IMR-90 (cell line): ENCODE measurements around the gene METTL14. TPM values are rescaled to one million over a fixed set of nuclear protein-coding genes. Genes with fewer than 3 reads are reported as not detected.

ENCODE experiments used
- ATAC-seq: fragments of 200-7000 bp; cut with Tn5 transposase; 2 replicates; pipeline ENCODE4 v1.9.1; 2020; ENCODE audit warnings: low read depth, mild to moderate bottlenecking, moderate library complexity
- BruUV-seq: library from RNA; stranded (reverse); fragments of 400-500 nt; replicated peaks from 2 replicates; lab custom pipeline; 2021; lab: Mats Ljungman, UMichigan
- CTCF ChIA-PET: fragments of 300-600 bp; formaldehyde crosslinking; extraction: SDS; loops from one replicate; lab custom pipeline; 2021; ENCODE audit warnings: antibody characterized with exemption; lab: Yijun Ruan, JAX
- POLR2A ChIA-PET: fragments of 300-600 bp; sonication (Branson Sonifier 250); formaldehyde crosslinking; loops from one replicate; lab custom pipeline; 2022; ENCODE audit warnings: antibody characterized with exemption; ENCODE audit not compliant: unreplicated experiment; lab: Charles Lee
- DNase-seq: peaks from one replicate; pipeline ENCODE4 v3.0.0; 2013
- H2AFZ ChIP-seq: replicated peaks from 2 replicates; pipeline ENCODE3; 2013; ENCODE audit warnings: low read length, mild to moderate bottlenecking; ENCODE audit not compliant: poor library complexity
- H2AK5ac ChIP-seq: 2 replicates; pipeline ENCODE4 v1.6.1; 2013; ENCODE audit warnings: low read depth, low read length, inconsistent platforms
- H2AK9ac ChIP-seq: replicated peaks from 2 replicates; pipeline ENCODE3; 2013; ENCODE audit warnings: mild to moderate bottlenecking, low read depth, low read length, moderate library complexity; ENCODE audit not compliant: poor library complexity
- H2BK120ac ChIP-seq: 2 replicates; pipeline ENCODE4 v1.6.1; 2013; ENCODE audit warnings: low read depth, low read length, inconsistent platforms
- H2BK15ac ChIP-seq: 3 replicates; pipeline ENCODE4 v1.6.1; 2013; ENCODE audit warnings: low read depth, low read length, inconsistent platforms
- H2BK20ac ChIP-seq: 2 replicates; pipeline ENCODE4 v1.6.1; 2013; ENCODE audit warnings: low read depth, mild to moderate bottlenecking, inconsistent platforms, low read length, moderate library complexity
- H2BK5ac ChIP-seq: 2 replicates; pipeline ENCODE4 v1.6.1; 2013; ENCODE audit warnings: mild to moderate bottlenecking, low read depth, low read length, inconsistent platforms; ENCODE audit not compliant: poor library complexity, severe bottlenecking
- H3K14ac ChIP-seq: replicated peaks from 2 replicates; pipeline ENCODE4 v1.6.1; 2013; ENCODE audit warnings: low read depth, low read length, inconsistent platforms
- H3K18ac ChIP-seq: 2 replicates; pipeline ENCODE4 v1.6.1; 2013; ENCODE audit warnings: low read depth, low read length, control low read depth
- H3K23ac ChIP-seq: 2 replicates; pipeline ENCODE4 v1.6.1; 2013; ENCODE audit warnings: low read depth, low read length, inconsistent platforms
- H3K27ac ChIP-seq: 2 replicates; pipeline ENCODE4 v1.5.1; 2013; ENCODE audit warnings: mild to moderate bottlenecking, control low read depth, low read length; ENCODE audit not compliant: insufficient read depth
- H3K27me3 ChIP-seq: 2 replicates; pipeline ENCODE4 v1.6.1; 2013; ENCODE audit warnings: low read length; ENCODE audit not compliant: control insufficient read depth, insufficient read depth
- H3K36me3 ChIP-seq: 2 replicates; pipeline ENCODE4 v1.6.1; 2013; ENCODE audit warnings: low read length, mixed read lengths; ENCODE audit not compliant: control insufficient read depth, insufficient read depth
- H3K4ac ChIP-seq: 2 replicates; pipeline ENCODE4 v1.6.1; 2013; ENCODE audit warnings: low read depth, low read length, inconsistent platforms
- H3K4me1 ChIP-seq: 2 replicates; pipeline ENCODE4 v1.6.1; 2013; ENCODE audit warnings: low read length, mixed read lengths; ENCODE audit not compliant: control insufficient read depth, insufficient read depth
- H3K4me2 ChIP-seq: 2 replicates; pipeline ENCODE4 v1.6.1; 2013; ENCODE audit warnings: low read depth, mild to moderate bottlenecking, control low read depth, low read length, moderate library complexity
- H3K4me3 ChIP-seq: 2 replicates; pipeline ENCODE4 v1.5.1; 2013; ENCODE audit warnings: low read depth, mild to moderate bottlenecking, control low read depth, low read length, moderate library complexity; ENCODE audit not compliant: insufficient read depth
- H3K56ac ChIP-seq: 2 replicates; pipeline ENCODE4 v1.6.1; 2013; ENCODE audit warnings: low read length, inconsistent platforms; ENCODE audit not compliant: insufficient read depth; ENCODE audit errors: extremely low read depth
- H3K79me1 ChIP-seq, 2 experiments: 2 replicates each; pipeline ENCODE4 v1.6.1; 2013; ENCODE audit warnings: low read length in 2 of 2, inconsistent platforms in 1 of 2, low read depth in 1 of 2
- H3K9ac ChIP-seq: 2 replicates; pipeline ENCODE4 v1.6.1; 2013; ENCODE audit warnings: low read depth, low read length, control low read depth
- H3K9me1 ChIP-seq: 2 replicates; pipeline ENCODE4 v1.6.1; 2013; ENCODE audit warnings: low read length, inconsistent platforms; ENCODE audit not compliant: insufficient read depth
- H3K9me3 ChIP-seq: 2 replicates; pipeline ENCODE4 v1.6.1; 2013; ENCODE audit warnings: low read length; ENCODE audit not compliant: control insufficient read depth, insufficient read depth
- H4K20me1 ChIP-seq: 2 replicates; pipeline ENCODE4 v1.6.1; 2013; ENCODE audit warnings: low read length, inconsistent platforms; ENCODE audit not compliant: insufficient read depth
- H4K5ac ChIP-seq: 2 replicates; pipeline ENCODE4 v1.6.1; 2013; ENCODE audit warnings: mild to moderate bottlenecking, low read depth, low read length, control low read depth
- H4K8ac ChIP-seq, 2 experiments: 2 replicates each; pipeline ENCODE4 v1.6.1; 2013; ENCODE audit warnings: low read depth in 2 of 2, low read length in 2 of 2, control low read depth in 1 of 2, inconsistent platforms in 1 of 2
- H4K91ac ChIP-seq: 2 replicates; pipeline ENCODE4 v1.6.1; 2013; ENCODE audit warnings: low read depth, low read length, inconsistent platforms; ENCODE audit not compliant: insufficient read depth
- BHLHE40 ChIP-seq: fragments of 150-350 bp; IDR thresholded peaks from 2 replicates; pipeline ENCODE4 v1.6.1; 2016; ENCODE audit warnings: mild to moderate bottlenecking, low read depth, low read length
- CEBPB ChIP-seq: IDR thresholded peaks from 2 replicates; pipeline ENCODE4 v1.6.1; 2012; ENCODE audit warnings: low read depth, low read length, improper control_type of control experiment
- CHD1 ChIP-seq: IDR thresholded peaks from 2 replicates; pipeline ENCODE4 v1.6.1; 2012; ENCODE audit warnings: low read depth, low read length, improper control_type of control experiment
- FOS ChIP-seq: fragments of 150-350 bp; IDR thresholded peaks from 2 replicates; pipeline ENCODE4 v1.6.1; 2016; ENCODE audit warnings: low read depth, low read length
- MAFK ChIP-seq: IDR thresholded peaks from 2 replicates; pipeline ENCODE4 v1.6.1; 2012; ENCODE audit warnings: low read depth, low read length, improper control_type of control experiment
- MAZ ChIP-seq: IDR thresholded peaks from 2 replicates; pipeline ENCODE4 v1.6.1; 2012; ENCODE audit warnings: low read depth, mild to moderate bottlenecking, low read length, improper control_type of control experiment, moderate library complexity, borderline replicate concordance
- MXI1 ChIP-seq: IDR thresholded peaks from 2 replicates; pipeline ENCODE4 v1.6.1; 2012; ENCODE audit warnings: low read depth, mild to moderate bottlenecking, low read length, moderate library complexity, borderline replicate concordance
- NFE2L2 ChIP-seq: fragments of 150-350 bp; IDR thresholded peaks from 2 replicates; pipeline ENCODE4 v1.6.1; 2016; ENCODE audit warnings: low read depth, mild to moderate bottlenecking, low read length
- RAD21 ChIP-seq: IDR thresholded peaks from 2 replicates; pipeline ENCODE4 v1.6.1; 2012; ENCODE audit warnings: low read length, improper control_type of control experiment
- RCOR1 ChIP-seq: IDR thresholded peaks from 2 replicates; pipeline ENCODE4 v1.6.1; 2012; ENCODE audit warnings: mild to moderate bottlenecking, low read length, improper control_type of control experiment; ENCODE audit not compliant: insufficient replicate concordance
- RFX5 ChIP-seq: IDR thresholded peaks from 2 replicates; pipeline ENCODE4 v1.8.0; 2012; ENCODE audit warnings: low read depth, mild to moderate bottlenecking, low read length, moderate library complexity
- SMC3 ChIP-seq: fragments of 150-350 bp; IDR thresholded peaks from 2 replicates; pipeline ENCODE4 v1.6.1; 2016; ENCODE audit warnings: low read depth, mild to moderate bottlenecking, antibody characterized with exemption, low read length, moderate library complexity
- WGBS, 2 experiments: methylation state at CpG; one replicate each; pipeline versions ENCODE4 v1.1.5 to v1.1.7; 2013; ENCODE audit warnings: missing lambda C conversion rate in 2 of 2; ENCODE audit not compliant: insufficient read length in 1 of 2; ENCODE audit errors: extremely low coverage in 2 of 2; 5-methylcytosine and 5-hydroxymethylcytosine counted together
- dilution Hi-C: fragments of 300-500 bp; cut with HindIII; formaldehyde crosslinking; loops from one replicate; pipeline ENCODE4 v1.14.3; 2018; ENCODE audit warnings: low sequenced_read_pairs; ENCODE audit not compliant: unreplicated experiment
- in situ Hi-C: fragments of 300-500 bp; cut with MboI; formaldehyde crosslinking; loops from 3 replicates; pipeline ENCODE4 v1.14.3; 2019; ENCODE audit warnings: low sequenced_read_pairs, inconsistent platforms, mixed read lengths
- intact Hi-C: fragments of 100-400 bp; cut with micrococcal nuclease; formaldehyde crosslinking; loops from 2 replicates; pipeline ENCODE4 v1.10.0; 2022
- polyA plus RNA-seq, 3 experiments: library from polyadenylated mRNA; depleted of rRNA; stranded (reverse); fragments of >200 nt; gene quantifications; 2 replicates each; pipeline ENCODE4 v1.2.3, GENCODE V29; 2012; ENCODE audit warnings: low replicate concordance in 1 of 3
- total RNA-seq: library from RNA; depleted of rRNA; stranded (reverse); fragments of >200 nt; gene quantifications from 2 replicates; pipeline ENCODE4 v1.2.3, GENCODE V29; 2012
- TF ChIP-seq, protein P1 (sequence below): fragments of 150-350 bp; IDR thresholded peaks from 2 replicates; pipeline ENCODE4 v1.6.1; 2017; ENCODE audit warnings: mild to moderate bottlenecking, antibody characterized with exemption, low read length, low read depth
- TF ChIP-seq, protein P2 (sequence below): conservative IDR thresholded peaks from 2 replicates; pipeline ENCODE4 v1.5.1; 2012; ENCODE audit warnings: mild to moderate bottlenecking, low read depth, low read length, improper control_type of control experiment
- TF ChIP-seq, protein P3 (sequence below): fragments of 150-350 bp; IDR thresholded peaks from 2 replicates; pipeline ENCODE4 v1.6.1; 2016; ENCODE audit warnings: low read depth, mild to moderate bottlenecking, low read length, moderate library complexity, borderline replicate concordance

METTL14 gene
- total and polyA plus RNA-seq, 2 of the 4 experiments (the other 2 are of a cell fraction) = 5.0 to 9.3 TPM

DNA sequence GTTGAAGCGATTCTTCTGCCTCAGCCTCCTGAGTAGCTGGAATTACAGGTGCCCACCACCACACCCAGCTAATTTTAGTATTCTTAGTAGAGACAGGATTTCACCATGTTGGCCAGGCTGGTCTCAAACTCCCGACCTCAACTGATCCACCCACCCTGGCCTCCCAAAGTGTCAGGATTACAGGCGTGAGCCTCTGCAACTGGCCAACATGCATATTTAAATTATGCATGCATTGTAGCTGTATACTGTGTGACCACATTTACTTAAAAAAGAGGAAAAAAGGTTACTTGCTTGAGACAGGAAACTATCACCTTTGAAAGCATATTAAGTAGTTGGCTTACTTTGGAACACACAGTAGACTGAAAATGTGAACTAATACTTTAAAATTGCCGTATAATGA lies 29.5 kb downstream of the METTL14 start:
- Histone ChIP-seq H3K36me3 (peaks cover 15% of the 10 kb centered on the region), H2BK120ac (no peak overlapping the region), H3K4me2 (no peak overlapping the region), H2BK20ac (no peak overlapping the region), H3K4me1 (peaks cover 2% of the 10 kb centered on the region; the same call in 1 of the 2 replicates), H3K79me1 (peaks cover 0 to 3% of the 10 kb centered on the region in 2 experiments; a peak in 2 of 4 replicates), H2AK9ac (no peak overlapping the region), H3K56ac (no peak overlapping the region), H4K91ac (no peak overlapping the region), H3K23ac (no peak overlapping the region), H4K8ac (no peak overlapping the region), H3K27ac (no peak overlapping the region), H3K14ac (no peak overlapping the region), H3K4ac (no peak overlapping the region), H3K27me3 (no peaks in the 10 kb centered on the region), H3K18ac (no peak overlapping the region), H2BK5ac (no peak overlapping the region), H2AK5ac (no peak overlapping the region), H2BK15ac (no peak overlapping the region), H4K5ac (no peak overlapping the region), H3K9me1 (no peaks in the 10 kb centered on the region), H3K9ac (no peak overlapping the region), H2AFZ (no peak overlapping the region), H3K9me3 (no peaks in the 10 kb centered on the region), H4K20me1 (no peaks in the 10 kb centered on the region), H3K4me3 (no peak overlapping the region)
- dilution Hi-C loops (no loop called here), in situ Hi-C loops (no loop called here), intact Hi-C loops (no loop called here)
- no peak for ATAC-seq
- CTCF ChIA-PET = no interaction called here
- TF ChIP-seq CHD1 (no peak), FOS (no peak), MAFK (no peak), RFX5 (no peak), NFE2L2 (no peak), BHLHE40 (no peak), RAD21 (no peak), CEBPB (no peak), MAZ (no peak), SMC3 (no peak), MXI1 (no peak), RCOR1 (no peak)
- TF ChIP-seq, protein P1, sequence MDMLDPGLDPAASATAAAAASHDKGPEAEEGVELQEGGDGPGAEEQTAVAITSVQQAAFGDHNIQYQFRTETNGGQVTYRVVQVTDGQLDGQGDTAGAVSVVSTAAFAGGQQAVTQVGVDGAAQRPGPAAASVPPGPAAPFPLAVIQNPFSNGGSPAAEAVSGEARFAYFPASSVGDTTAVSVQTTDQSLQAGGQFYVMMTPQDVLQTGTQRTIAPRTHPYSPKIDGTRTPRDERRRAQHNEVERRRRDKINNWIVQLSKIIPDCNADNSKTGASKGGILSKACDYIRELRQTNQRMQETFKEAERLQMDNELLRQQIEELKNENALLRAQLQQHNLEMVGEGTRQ = no peak
- TF ChIP-seq, protein P2, sequence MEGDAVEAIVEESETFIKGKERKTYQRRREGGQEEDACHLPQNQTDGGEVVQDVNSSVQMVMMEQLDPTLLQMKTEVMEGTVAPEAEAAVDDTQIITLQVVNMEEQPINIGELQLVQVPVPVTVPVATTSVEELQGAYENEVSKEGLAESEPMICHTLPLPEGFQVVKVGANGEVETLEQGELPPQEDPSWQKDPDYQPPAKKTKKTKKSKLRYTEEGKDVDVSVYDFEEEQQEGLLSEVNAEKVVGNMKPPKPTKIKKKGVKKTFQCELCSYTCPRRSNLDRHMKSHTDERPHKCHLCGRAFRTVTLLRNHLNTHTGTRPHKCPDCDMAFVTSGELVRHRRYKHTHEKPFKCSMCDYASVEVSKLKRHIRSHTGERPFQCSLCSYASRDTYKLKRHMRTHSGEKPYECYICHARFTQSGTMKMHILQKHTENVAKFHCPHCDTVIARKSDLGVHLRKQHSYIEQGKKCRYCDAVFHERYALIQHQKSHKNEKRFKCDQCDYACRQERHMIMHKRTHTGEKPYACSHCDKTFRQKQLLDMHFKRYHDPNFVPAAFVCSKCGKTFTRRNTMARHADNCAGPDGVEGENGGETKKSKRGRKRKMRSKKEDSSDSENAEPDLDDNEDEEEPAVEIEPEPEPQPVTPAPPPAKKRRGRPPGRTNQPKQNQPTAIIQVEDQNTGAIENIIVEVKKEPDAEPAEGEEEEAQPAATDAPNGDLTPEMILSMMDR = no peak
- TF ChIP-seq, protein P3, sequence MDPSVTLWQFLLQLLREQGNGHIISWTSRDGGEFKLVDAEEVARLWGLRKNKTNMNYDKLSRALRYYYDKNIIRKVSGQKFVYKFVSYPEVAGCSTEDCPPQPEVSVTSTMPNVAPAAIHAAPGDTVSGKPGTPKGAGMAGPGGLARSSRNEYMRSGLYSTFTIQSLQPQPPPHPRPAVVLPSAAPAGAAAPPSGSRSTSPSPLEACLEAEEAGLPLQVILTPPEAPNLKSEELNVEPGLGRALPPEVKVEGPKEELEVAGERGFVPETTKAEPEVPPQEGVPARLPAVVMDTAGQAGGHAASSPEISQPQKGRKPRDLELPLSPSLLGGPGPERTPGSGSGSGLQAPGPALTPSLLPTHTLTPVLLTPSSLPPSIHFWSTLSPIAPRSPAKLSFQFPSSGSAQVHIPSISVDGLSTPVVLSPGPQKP = no peak
- WGBS, 2 experiments = no CpG with 5 or more reads among the region's 4 CpGs
- POLR2A ChIA-PET = no interaction called here
- no TSS peak for BruUV-seq
- no peak for DNase-seq
